KOPT-K1 (cell line): ENCODE data around the gene PPP6R2.
"Not testable (repeated sequence)": the region's sequence is repeated elsewhere in the genome, so short reads cannot be mapped to it uniquely, and the experiment has no call there.

Experiments used
- H3K27ac ChIP-seq: fragments of 200-600 bp; sonication (generic); 2 replicates; pipeline ENCODE4 v1.5.1; 2016; ENCODE audit warnings: antibody characterized with exemption, mild to moderate bottlenecking, low read depth, low read length; ENCODE audit not compliant: poor library complexity, severe bottlenecking
- H3K36me3 ChIP-seq: fragments of 200-600 bp; sonication (generic); 2 replicates; pipeline ENCODE4 v1.5.1; 2017; ENCODE audit warnings: antibody characterized with exemption, mild to moderate bottlenecking, low read length, moderate library complexity; ENCODE audit not compliant: insufficient read depth
- H3K9me3 ChIP-seq: fragments of 200-600 bp; sonication (generic); 2 replicates; pipeline ENCODE4 v1.5.1; 2017; ENCODE audit warnings: antibody characterized with exemption, low read length, mild to moderate bottlenecking; ENCODE audit not compliant: insufficient read depth, poor library complexity, severe bottlenecking

Gene PPP6R2

DNA sequence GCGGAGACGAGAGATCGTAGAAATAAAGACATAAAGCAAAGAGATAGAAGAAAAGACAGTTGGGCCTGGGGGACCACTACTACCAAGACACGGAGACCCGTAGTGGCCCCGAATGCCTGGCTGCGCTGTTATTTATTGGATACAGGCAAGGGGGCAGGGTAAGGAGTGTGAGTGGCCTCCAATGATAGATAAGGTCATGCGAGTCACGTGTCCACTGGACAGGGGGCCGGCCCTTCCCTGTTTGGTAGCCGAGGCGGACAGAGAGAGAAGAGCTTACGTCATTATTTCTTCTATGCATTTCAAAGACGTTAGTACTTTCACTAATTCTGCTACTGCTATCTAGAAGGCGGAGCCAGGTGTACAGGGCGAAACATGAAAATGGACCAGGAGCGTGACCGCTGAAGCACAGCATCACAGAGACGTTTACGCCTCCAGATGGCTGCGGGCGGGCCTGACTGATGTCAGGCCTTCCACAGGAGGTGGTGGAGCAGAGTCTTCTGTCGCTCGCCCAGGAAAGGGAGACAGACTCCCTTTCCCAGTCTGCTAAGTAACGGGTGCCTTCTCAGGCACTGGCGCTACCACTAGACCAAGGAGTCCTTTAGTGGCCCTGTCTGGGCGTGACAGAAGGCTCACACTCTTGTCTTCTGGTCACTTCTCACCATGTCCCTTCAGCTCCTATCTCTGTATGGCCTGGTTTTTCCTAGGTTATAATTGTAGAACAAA, 24.8 kb downstream of the PPP6R2 start:
- H3K9me3 ChIP-seq: no peaks in the 10 kb centered on the region
- H3K36me3 ChIP-seq: peaks cover 65% of the 10 kb centered on the region
- no peak overlapping the region for H3K27ac ChIP-seq

DNA sequence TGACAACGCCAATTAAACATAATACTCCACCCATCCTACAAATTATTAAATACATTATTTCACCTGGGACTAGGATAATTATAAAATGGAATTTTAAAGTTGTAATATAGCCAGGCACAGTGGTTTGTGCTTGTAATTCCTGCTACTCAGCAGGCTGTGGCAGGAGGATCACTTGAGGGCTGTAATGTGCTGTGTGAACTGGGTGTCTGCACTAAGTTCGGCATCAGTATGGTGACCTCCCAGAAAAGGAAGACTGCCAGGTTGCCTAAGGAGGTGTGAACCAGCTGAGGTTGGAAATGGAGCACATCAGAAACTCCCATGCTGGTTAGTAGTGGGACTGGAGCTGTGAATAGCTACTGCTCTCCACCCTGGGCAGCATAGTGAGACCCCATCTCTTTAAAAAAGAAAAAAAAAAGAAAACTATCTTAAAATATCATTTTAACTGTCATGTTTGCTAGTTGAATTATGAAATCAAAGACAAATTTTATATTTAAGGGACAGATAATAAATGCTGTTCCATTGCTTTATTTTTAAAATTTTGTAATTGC, 28.0 kb downstream of the PPP6R2 start:
- Histone ChIP-seq H3K27ac (no peak overlapping the region), H3K36me3 (peaks cover 84% of the 10 kb centered on the region), H3K9me3 (no peaks in the 10 kb centered on the region)

DNA sequence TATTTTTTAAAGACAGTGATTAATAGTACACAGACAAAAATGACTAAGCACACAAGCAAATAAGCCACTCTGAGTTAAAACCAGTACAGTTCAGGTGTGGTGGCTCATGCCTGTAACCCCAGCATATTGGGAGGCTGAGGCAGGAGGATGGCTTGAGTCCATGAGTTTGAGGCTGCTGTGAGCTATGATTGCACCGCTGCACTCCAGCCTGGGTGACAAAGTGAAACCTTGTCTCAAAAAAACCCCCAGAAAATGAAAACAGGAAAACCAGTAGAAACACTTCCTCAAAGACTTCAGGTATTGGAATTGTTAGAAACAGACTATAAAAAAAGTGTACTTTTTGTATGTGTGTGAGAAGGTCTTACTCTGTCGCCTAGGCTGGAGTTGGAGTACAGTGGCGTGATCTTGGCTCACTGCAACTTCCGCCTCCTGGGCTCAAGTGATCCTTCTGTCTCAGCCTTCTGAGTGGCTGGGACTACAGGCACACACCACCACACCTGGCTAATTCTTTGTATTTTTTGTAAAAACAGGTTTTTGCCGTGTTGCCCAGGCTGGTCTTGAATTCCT, 33.0 kb downstream of the PPP6R2 start:
- no peaks in the 10 kb centered on the region for H3K9me3 ChIP-seq
- H3K36me3 ChIP-seq: peaks cover 87% of the 10 kb centered on the region
- no peak overlapping the region for H3K27ac ChIP-seq

DNA sequence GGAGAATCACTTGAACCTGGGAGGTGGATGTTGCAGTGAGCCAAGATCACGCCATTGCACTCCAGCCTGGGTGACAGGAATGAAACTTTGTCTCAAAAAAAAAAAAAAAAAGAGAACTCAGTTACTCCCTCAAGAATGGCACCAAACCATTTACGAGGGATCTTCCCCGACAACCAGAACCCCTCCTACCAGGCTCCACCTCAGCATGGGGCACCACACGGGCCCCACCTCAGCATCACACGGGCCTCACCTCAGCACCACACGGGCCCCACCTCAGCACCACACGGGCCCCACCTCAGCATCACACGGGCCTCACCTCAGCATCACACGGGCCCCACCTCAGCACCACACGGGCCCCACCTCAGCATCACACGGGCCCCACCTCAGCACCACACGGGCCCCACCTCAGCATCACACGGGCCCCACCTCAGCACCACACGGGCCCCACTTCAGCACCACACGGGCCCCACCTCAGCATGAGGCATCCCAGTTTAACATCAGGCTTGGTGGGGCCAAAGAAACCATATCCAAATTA, 38.0 kb downstream of the PPP6R2 start:
- H3K36me3 ChIP-seq: peaks cover 68% of the 10 kb centered on the region
- H3K27ac ChIP-seq, H3K9me3 ChIP-seq: not testable (repeated sequence)

DNA sequence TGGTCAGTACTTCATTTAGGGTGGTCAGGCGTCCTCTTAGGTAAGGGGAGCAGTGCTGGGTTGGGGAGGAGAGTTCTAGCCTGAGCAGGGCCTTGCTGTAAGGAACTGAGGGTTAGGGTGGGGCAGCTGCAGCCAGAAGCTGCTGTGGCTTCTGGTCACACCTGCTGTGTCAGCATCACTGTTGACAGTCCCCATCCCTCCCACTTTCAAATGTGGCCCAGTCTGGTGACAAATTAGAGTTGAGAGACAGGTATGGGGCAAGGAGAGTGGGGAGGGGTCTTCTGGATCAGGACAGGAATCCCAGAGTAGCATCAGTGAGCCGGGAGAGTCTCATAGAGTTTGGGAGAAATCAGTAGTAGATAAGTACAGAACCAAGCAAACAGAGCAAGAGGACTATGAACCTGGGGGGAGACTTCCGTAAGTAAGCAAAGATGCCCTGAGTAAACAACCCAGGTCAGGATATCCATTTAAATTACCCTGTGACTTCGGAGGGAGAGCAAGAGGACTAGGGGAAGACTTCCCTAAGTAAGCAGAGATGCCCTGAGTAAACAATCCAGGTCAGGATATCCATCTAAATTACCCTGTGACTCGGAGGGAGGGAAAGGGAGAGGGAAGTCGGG, 53.7 kb downstream of the PPP6R2 start:
- Histone ChIP-seq H3K27ac (no peak overlapping the region), H3K36me3 (peaks cover 75% of the 10 kb centered on the region), H3K9me3 (no peaks in the 10 kb centered on the region)

DNA sequence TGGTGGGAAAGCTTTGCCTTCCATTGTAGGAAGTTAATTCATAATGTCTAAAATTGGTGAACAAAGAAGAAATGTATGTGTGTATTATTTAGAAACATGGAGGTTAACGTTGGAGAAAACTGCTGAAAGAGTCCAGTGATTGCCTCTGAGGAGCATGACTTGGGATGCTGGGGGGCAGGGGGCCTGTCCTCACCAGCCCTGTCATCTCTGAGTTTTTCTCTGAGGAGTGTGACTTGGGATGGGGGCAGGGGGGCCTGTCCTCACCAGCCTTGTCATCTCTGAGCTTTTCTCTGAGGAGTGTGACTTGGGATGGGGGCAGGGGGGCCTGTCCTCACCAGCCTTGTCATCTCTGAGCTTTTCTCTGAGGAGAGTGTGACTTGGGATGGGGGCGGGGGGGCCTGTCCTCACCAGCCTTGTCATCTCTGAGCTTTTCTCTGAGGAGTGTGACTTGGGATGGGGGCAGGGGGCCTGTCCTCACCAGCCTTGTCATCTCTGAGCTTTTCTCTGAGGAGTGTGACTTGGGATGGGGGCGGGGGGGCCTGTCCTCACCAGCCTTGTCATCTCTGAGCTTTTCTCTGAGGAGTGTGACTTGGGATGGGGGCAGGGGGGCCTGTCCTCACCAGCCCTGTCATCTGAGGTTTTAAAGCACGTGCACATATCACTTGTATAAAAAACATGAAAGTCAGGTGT, 54.4 kb downstream of the PPP6R2 start:
- not testable (repeated sequence) for H3K27ac ChIP-seq, H3K9me3 ChIP-seq
- H3K36me3 ChIP-seq: peaks cover 75% of the 10 kb centered on the region

DNA sequence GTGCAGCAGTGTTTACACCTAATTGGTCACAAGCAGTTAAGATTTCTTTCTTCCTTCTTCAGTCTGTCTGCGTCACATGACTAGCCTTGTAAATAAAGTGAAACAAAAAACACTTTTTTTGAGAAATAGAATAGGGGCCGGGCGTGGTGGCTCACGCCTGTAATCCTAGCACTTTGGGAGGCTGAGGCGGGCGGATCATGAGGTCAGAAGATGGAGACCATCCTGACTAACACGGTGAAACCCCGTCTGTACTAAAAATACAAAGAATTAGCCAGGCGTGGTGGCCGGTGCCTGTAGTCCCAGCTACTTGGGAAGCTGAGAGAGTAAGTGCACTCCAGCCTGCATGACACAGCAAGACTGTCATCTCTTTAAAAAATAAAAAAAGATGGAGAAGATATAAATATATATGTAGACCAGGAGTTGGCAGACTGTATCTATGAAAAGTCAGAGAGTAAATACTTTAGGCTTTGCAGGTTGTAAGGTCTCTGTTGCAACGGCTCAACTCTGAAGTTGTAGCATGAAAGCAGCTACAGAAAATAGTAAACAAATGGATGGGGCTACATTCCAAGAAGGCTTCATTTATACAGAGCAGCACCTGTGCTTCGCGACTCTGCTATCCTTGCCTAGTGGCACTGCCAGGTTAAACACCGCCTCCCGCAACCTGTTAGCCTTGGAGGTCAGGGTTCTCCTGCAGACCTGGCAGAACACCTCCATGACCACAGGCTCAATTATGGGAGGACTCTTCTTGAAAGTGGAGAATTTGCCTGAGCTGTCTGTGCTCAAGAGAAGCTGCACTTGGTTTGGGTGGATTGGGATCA, 55.9 kb downstream of the PPP6R2 start:
- no peaks in the 10 kb centered on the region for H3K9me3 ChIP-seq
- peaks cover 76% of the 10 kb centered on the region for H3K36me3 ChIP-seq
- H3K27ac ChIP-seq: no peak overlapping the region

DNA sequence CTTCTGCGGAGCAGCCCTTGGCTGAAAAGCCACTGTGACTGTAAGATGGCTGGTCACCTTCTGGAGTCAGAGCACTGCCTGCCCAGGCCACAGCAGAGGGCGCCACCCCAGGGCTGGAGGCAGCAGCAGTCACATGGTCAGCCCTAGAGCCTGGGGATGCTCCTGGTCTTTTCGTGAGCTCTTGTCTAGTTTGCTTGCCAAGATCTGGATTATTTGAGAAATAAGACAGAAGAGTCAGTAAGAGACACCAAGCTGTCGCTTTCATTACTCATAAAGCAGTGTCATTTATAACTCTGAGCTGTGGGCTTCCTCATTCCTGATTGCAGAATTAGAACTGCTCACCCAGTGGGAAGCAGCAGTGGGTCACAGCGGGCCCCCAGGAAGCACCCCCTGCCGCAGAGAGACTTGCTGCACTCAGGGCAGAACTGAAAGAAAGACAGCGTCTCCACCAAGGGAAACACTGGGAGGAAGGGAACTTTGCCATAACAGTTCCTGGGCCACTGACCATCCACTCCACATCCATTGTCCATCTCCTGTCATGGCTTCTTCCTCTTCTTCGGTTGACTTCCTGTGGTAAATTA, 56.7 kb downstream of the PPP6R2 start:
- H3K36me3 ChIP-seq: peaks cover 74% of the 10 kb centered on the region
- no peaks in the 10 kb centered on the region for H3K9me3 ChIP-seq
- H3K27ac ChIP-seq: no peak overlapping the region

DNA sequence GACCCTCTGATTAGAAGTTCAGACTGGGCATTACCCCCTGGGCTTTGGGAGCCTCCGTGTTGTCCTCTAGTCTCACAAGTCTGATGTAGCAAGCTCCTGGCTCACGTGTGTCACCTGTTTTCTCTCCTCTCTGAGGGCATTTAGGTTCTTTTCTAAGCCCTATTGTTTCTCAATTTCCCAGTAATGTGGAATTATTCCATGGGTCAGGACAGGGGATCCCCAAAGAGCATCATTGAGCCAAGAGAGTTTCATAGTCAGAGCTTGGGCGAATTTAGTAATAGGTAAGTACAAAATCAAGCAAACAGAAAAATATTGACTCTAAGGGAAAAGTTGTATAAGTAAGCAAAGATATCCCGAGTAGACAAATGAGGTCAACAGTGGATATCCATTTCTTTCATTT, 57.3 kb downstream of the PPP6R2 start:
- no peaks in the 10 kb centered on the region for H3K9me3 ChIP-seq
- peaks cover 73% of the 10 kb centered on the region for H3K36me3 ChIP-seq
- no peak overlapping the region for H3K27ac ChIP-seq

DNA sequence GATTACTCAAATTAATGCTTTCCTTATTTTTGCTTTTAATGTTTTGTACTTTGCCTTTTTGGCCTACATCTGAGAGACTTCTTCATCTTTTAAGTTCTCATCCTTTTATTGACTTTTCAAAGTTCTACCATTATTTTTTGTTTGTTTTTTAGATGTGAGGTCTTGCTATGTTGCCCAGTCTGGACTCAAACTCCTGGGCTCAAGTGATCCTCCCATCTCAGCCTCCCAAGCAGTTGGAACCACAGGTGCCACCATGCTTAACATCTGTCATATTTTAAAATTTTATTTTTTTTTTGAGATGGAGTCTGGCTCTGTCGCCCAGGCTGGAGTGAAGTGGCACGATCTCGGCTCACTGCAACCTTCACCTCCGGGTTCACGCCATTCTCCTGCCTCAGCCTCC, 57.8 kb downstream of the PPP6R2 start:
- H3K9me3 ChIP-seq: no peaks in the 10 kb centered on the region
- no peak overlapping the region for H3K27ac ChIP-seq
- peaks cover 67% of the 10 kb centered on the region for H3K36me3 ChIP-seq

DNA sequence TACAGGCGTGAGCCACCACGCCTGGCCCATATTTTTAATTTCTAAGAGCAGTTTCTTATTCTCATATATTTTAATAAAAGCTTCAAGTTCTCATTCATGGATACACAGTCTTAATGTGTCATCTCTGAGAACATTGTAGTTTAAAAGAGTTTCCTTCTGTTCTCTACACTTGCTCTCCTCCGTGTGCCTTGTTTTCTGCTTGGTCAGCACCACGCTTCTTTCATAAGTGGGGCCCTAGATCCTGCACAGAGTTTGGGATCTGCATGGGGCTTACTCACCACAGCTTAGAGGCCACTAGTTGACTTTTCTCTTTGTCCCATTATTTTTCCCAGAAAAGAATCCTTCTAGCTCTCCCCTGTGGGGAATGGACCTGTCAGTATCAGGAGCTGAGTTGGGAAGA, 58.8 kb downstream of the PPP6R2 start:
- H3K9me3 ChIP-seq: no peaks in the 10 kb centered on the region
- H3K36me3 ChIP-seq: peaks cover 69% of the 10 kb centered on the region
- H3K27ac ChIP-seq: no peak overlapping the region

DNA sequence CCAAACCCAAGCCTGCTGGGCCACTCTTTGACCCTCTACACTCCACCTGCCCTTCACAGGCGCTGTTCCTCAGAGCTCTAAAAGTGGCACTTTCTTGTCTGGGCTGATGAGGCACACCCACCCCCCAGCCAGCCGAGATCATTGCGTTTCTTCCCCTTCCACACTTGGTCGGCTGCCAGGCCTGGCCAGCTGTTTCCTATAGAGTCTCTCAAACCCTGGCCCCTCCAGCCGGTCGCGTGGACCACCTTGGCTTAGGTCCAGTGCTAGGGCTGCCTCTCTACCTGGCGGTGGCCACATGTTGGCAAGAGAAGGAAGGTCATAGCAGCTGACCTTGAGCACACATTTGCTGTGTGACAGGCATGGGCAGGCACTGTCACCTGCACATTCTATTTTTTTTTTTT, 60.6 kb downstream of the PPP6R2 start:
- no peaks in the 10 kb centered on the region for H3K9me3 ChIP-seq
- peaks cover 81% of the 10 kb centered on the region for H3K36me3 ChIP-seq
- no peak overlapping the region for H3K27ac ChIP-seq

DNA sequence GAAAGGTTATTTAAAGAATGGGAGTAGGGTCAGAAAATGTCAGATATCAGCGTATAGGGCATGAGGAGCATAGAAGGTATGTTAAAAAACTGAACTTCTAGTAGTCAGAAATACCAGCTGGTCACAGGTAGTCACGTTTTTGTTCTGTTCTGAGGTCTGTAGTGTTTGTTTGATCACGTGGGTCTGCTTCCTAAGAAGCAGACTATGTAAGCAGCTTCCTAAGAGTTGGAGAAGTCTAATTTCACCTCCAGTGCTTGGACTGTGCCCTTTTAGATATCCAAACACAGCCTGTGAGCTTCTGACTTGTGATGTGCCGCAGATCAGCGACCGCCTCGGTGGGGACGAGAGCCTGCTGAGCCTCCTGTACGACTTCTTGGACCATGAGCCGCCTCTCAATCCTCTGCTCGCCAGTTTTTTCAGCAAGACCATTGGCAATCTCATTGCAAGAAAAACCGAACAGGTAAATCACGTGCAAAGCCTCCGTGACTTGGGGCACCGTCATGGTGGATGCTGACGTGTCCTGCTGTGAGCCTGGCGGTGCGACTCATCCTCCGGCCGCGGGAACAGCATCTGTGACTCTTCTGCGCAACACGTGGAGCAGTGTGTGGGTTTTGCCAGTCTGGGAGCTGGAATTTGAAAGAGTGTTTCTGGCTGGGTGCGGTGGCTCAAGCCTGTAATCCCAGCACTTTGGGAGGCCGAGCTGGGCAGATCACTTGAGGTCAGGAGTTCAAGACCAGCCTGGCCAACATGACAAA, 63.5 kb downstream of the PPP6R2 start:
- H3K9me3 ChIP-seq: no peaks in the 10 kb centered on the region
- H3K36me3 ChIP-seq: peaks cover 84% of the 10 kb centered on the region
- no peak overlapping the region for H3K27ac ChIP-seq
